Fibroblast of lung (primary cell): ENCODE data around the gene KCNK4.

Experiments
- CTCF ChIP-seq, 2 donors: IDR thresholded peaks in 1 of 2; conservative IDR thresholded peaks in 1 of 2; 1 replicate in 1 of 2; 2 replicates in 1 of 2; pipeline ENCODE4 v1.5.1; 2011 to 2012; ENCODE audit warnings: low read length in 2 of 2, control low read depth in 1 of 2, inconsistent platforms in 1 of 2, low read depth in 1 of 2, mild to moderate bottlenecking in 1 of 2
- EZH2 ChIP-seq: IDR thresholded peaks from 2 replicates; pipeline ENCODE4 v1.5.1; 2012; ENCODE audit warnings: low read length, control low read depth, mild to moderate bottlenecking; ENCODE audit errors: missing control alignments

GRCh38 chr11:64337538-64338249, 46.6 kb downstream of the KCNK4 start:
- TF ChIP-seq EZH2 (no peak), CTCF (conservative IDR thresholded peaks at IDR 0.05 in 1 of 2, IDR thresholded peaks at IDR 0.05 in 1 of 2; ENCODE audit: low read depth in 1 of 2, low read length in 2 of 2) (no peak)
